C4-2B (cell line): ENCODE results near the gene FBXL22.
"Not testable (repeated sequence)": the region's sequence is repeated elsewhere in the genome, so short reads cannot be mapped to it uniquely, and the experiment has no call there.

Source experiments
- H3K27ac ChIP-seq: fragments of 450-650 bp; 2 replicates; pipeline ENCODE4 v1.5.1; 2017
- ZFX ChIP-seq: fragments of 450-650 bp; IDR thresholded peaks from 2 replicates; pipeline ENCODE4 v1.6.1; 2017
- TF ChIP-seq, protein P1 (sequence below): fragments of 450-650 bp; conservative IDR thresholded peaks from 2 replicates; pipeline ENCODE4 v1.5.1; 2017; ENCODE audit warnings: mild to moderate bottlenecking

The FBXL22 gene

GRCh38 chr15:63615935-63616334 lies 18.7 kb downstream of the FBXL22 start:
- TF ChIP-seq, protein P1, sequence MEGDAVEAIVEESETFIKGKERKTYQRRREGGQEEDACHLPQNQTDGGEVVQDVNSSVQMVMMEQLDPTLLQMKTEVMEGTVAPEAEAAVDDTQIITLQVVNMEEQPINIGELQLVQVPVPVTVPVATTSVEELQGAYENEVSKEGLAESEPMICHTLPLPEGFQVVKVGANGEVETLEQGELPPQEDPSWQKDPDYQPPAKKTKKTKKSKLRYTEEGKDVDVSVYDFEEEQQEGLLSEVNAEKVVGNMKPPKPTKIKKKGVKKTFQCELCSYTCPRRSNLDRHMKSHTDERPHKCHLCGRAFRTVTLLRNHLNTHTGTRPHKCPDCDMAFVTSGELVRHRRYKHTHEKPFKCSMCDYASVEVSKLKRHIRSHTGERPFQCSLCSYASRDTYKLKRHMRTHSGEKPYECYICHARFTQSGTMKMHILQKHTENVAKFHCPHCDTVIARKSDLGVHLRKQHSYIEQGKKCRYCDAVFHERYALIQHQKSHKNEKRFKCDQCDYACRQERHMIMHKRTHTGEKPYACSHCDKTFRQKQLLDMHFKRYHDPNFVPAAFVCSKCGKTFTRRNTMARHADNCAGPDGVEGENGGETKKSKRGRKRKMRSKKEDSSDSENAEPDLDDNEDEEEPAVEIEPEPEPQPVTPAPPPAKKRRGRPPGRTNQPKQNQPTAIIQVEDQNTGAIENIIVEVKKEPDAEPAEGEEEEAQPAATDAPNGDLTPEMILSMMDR, result no peak
- no peak for TF ChIP-seq ZFX
- H3K27ac ChIP-seq, result no peak overlapping the region

GRCh38 chr15:63617147-63617546 lies 20.0 kb downstream of the FBXL22 start:
- H3K27ac ChIP-seq, result not testable (repeated sequence)

GRCh38 chr15:63617627-63618026 lies 20.4 kb downstream of the FBXL22 start:
- H3K27ac ChIP-seq, result not testable (repeated sequence)

DNA sequence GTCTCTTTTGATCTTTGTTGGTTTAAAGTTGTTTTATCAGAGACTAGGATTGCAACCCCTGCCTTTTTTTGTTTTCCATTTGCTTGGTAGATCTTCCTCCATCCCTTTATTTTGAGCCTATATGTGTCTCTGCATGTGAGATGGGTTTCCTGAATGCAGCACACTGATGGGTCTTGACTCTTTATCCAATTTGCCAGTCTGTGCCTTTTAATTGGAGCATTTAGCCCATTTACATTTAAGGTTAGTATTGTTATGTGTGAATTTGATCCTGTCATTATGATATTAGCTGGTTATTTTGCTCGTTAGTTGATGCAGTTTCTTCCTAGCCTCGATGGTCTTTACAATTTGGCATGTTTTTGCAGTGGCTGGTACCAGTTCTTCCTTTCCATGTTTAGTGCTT lies 23.6 kb downstream of the FBXL22 start:
- H3K27ac ChIP-seq, result not testable (repeated sequence)

- no peak overlapping the region for H3K27ac ChIP-seq
- TF ChIP-seq, protein P1, result no peak
- no peak for TF ChIP-seq ZFX
These were observed 26.2 kb downstream of the FBXL22 start for GRCh38 chr15:63623232-63623969.

GRCh38 chr15:63626955-63627354 lies 29.8 kb downstream of the FBXL22 start:
- H3K27ac ChIP-seq, result no peak overlapping the region
- TF ChIP-seq, protein P1, result no peak
- no peak for TF ChIP-seq ZFX

- H3K27ac ChIP-seq, result no peak overlapping the region
- no peak for TF ChIP-seq ZFX
- TF ChIP-seq, protein P1, result no peak
These were observed 31.1 kb downstream of the FBXL22 start for GRCh38 chr15:63628123-63628822.

- no peak overlapping the region for H3K27ac ChIP-seq
- TF ChIP-seq, protein P1, result no peak
- no peak for TF ChIP-seq ZFX
These were observed 33.0 kb downstream of the FBXL22 start for GRCh38 chr15:63630036-63630751.

DNA sequence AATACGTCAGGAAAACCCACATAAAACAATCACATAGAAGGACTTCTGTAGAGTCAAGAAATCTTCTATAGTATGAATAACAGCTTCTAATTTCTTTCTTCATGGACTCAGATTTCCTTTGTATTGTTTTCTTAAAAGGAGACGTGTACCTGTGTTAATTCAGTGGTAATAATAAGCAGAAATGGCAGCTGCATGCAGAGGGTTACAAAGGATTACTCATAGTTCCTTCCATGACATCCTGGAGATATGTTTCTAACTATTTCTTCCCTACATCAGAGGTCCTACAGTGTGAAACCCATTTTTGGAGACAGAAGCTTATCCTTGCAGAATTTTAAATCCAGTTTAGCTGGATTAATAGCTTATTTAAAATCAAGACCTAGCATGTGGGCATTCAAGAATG lies 36.1 kb downstream of the FBXL22 start:
- no peak overlapping the region for H3K27ac ChIP-seq
- TF ChIP-seq, protein P1, result no peak
- no peak for TF ChIP-seq ZFX
